Measurements from ENCODE around the gene SCYL2.

Gene SCYL2

DNA sequence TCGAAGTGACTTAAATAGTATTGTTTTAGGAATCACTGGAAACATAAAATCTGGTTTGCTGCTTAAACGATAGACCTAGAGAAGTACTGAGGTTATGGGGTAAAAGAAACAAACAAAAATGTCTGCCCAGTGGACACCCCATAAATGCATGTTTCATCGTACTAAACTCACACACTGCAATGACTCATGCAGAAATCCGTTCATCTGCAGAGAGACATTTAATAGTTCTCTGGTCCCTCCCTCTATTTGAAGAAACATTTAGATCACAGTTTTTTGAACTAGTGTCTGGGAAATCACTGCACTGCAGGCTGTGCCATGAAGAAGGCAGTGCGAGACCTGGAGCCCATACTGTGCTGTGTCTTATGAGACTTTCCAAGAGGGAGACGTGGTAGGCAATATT, 115.4 kb downstream of the SCYL2 start:
- DNase-seq: no peak

- no peak for DNase-seq
Measured at GRCh38 chr12:100383586-100384558, 116.9 kb downstream of the SCYL2 start.

DNA sequence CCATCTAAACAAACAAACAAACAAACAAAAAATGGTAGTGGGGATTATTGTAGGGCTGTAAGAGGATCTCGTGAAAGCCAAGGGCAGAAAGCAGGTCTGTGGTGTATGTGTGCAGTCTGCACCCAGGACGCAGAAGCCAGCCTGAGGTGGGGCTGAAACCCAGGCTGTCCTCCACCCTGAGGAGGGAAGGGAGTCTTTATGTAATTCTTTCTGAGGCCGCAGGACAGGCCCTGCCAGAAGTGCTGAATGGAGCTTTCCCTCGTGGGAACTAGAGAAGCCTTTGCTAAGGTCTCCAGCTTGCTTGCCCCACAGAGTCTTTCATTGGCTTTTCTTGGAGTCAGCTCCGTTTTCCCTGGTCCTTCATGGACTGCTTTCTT, 117.6 kb downstream of the SCYL2 start:
- DNase-seq: no peak

DNA sequence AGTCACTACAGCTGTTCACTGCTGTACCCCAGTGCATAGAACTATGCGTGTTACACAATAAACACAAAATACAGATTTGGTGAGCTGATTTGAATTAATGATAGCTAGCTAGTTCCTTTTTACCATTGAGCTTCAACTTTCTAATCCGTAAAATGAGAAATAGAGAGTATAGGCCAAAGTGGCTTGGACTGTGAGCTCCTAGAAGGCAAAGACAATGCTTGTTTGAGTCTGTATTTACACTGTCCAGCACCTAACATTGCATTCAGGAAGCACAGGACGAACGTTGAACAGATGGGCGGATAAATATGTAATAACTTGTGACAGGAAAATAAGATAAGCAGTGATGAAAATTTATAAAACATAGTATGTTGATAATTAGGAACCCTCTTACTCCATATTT, 121.4 kb downstream of the SCYL2 start:
- no peak for DNase-seq
